IPS-18a (cell line): ENCODE results near the gene HRH2.
"Not testable (repeated sequence)": the region's sequence is repeated elsewhere in the genome, so short reads cannot be mapped to it uniquely, and the experiment has no call there.

ENCODE experiments used
- H3K27ac ChIP-seq: one replicate; pipeline ENCODE4 v1.5.1; 2013; ENCODE audit warnings: low read length
- H3K27me3 ChIP-seq: one replicate; pipeline ENCODE4 v1.6.1; 2013; ENCODE audit warnings: mild to moderate bottlenecking, low read length; ENCODE audit not compliant: control insufficient read depth, insufficient read depth
- H3K36me3 ChIP-seq: one replicate; pipeline ENCODE4 v1.6.1; 2013; ENCODE audit warnings: low read depth, low read length; ENCODE audit not compliant: control insufficient read depth
- H3K4me1 ChIP-seq: one replicate; pipeline ENCODE4 v1.6.1; 2013; ENCODE audit warnings: low read depth, low read length; ENCODE audit not compliant: control insufficient read depth
- H3K4me3 ChIP-seq: one replicate; pipeline ENCODE4 v1.5.1; 2013; ENCODE audit warnings: low read length
- H3K9ac ChIP-seq: one replicate; pipeline ENCODE4 v1.6.1; 2013; ENCODE audit warnings: mild to moderate bottlenecking, low read length, moderate library complexity
- H3K9me3 ChIP-seq: one replicate; pipeline ENCODE4 v1.6.1; 2013; ENCODE audit warnings: low read depth, low read length; ENCODE audit not compliant: control insufficient read depth

Gene HRH2

GRCh38 chr5:175711031-175711430 is 53.2 kb downstream of the HRH2 start:
- H3K36me3 ChIP-seq, result no peaks in the 10 kb centered on the region
- no peak overlapping the region for H3K9ac ChIP-seq
- no peaks in the 10 kb centered on the region for H3K9me3 ChIP-seq
- H3K27me3 ChIP-seq, result no peaks in the 10 kb centered on the region
- no peak overlapping the region for H3K4me3 ChIP-seq
- H3K27ac ChIP-seq, result no peak overlapping the region
- H3K4me1 ChIP-seq, result no peaks in the 10 kb centered on the region

DNA sequence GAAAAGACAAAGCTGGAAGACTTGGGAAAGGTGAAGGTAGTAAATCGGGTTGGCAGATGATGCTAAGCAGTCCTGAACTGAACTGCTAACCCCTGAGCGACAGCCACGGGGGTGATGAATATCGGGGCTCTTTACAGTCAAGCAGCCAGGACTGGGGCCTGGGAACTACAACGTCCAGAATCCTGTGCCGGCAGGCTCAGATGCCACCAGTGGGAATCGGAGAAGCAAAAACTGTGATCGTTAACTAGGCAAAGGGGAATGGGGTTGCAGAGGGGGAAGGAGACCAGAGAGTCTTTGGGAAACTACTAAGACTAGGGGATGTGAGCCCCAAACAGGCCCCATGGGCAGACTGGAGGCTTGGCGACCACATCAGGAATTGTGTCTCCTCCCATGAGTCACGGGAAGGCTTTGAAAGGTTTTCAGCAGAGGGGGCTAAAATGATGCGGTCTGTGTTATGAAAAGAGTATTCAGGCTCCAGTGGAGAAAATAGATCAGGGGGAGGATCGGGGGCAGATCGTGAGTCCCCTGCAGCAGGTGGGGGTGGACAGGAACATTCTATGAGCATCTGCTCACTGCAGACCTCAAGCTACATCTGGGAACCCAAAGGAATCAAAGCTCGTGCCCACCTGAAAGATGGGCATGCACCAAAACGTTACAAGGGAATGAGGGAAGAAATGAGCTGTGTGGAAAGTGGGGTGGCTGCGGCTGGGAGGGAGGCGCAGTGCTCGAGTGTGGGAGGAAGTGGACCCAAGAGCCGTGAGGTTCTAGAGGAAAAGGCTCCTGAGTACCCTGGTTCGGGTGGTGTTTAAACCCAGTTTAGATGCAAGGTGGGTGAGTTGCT is 53.8 kb downstream of the HRH2 start:
- H3K9me3 ChIP-seq, result no peaks in the 10 kb centered on the region
- no peaks in the 10 kb centered on the region for H3K4me1 ChIP-seq
- H3K36me3 ChIP-seq, result no peaks in the 10 kb centered on the region
- H3K4me3 ChIP-seq, result no peak overlapping the region
- no peak overlapping the region for H3K9ac ChIP-seq
- H3K27me3 ChIP-seq, result no peaks in the 10 kb centered on the region
- no peak overlapping the region for H3K27ac ChIP-seq

DNA sequence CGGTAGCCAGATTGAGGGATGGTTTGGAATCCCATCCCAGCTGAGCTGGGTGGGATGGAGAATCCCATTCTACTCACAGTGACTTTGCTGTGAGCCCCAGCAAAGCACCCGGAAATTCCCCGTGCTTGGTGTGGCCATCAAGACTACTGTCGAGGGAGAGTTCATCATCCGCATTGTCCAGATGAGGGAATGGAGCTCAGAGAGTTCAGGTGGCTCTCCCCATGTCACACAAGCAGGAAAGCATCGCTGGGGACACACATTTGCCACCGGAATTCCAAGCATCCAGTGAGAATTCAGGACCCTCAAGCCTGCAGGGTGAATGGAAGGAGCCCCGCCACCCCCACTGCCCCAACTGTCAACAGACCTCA is 54.4 kb downstream of the HRH2 start:
- Histone ChIP-seq H3K4me3 (no peak overlapping the region), H3K36me3 (no peaks in the 10 kb centered on the region), H3K27me3 (no peaks in the 10 kb centered on the region), H3K4me1 (no peaks in the 10 kb centered on the region), H3K27ac (no peak overlapping the region), H3K9me3 (no peaks in the 10 kb centered on the region), H3K9ac (no peak overlapping the region)

- H3K9ac ChIP-seq, result no peak overlapping the region
- H3K27me3 ChIP-seq, result no peaks in the 10 kb centered on the region
- no peaks in the 10 kb centered on the region for H3K4me1 ChIP-seq
- H3K36me3 ChIP-seq, result no peaks in the 10 kb centered on the region
- H3K27ac ChIP-seq, result no peak overlapping the region
- no peak overlapping the region for H3K4me3 ChIP-seq
- no peaks in the 10 kb centered on the region for H3K9me3 ChIP-seq
These were observed 54.8 kb downstream of the HRH2 start for GRCh38 chr5:175712681-175713085.

DNA sequence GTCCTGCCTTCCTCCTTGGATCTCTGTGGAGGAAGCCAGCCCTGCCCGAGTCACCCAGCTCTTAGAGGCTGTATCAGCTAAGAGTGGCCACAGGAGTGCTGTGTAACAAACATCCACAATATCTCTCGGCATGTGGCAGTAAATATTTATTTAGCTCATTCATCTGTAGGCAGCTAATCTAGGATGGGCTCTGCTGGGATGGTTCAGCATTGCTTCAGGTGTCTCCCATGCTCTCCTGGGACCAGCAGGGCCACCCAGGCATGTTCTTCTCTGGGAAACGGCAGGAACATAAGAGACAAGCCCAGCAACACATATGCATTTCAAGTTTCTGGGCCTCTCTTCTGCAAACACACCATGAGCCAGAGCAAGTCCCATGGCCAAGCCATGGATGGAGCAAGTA is 56.1 kb downstream of the HRH2 start:
- Histone ChIP-seq H3K27ac (no peak overlapping the region), H3K36me3 (no peaks in the 10 kb centered on the region), H3K9me3 (no peaks in the 10 kb centered on the region), H3K27me3 (no peaks in the 10 kb centered on the region), H3K4me3 (no peak overlapping the region), H3K9ac (no peak overlapping the region), H3K4me1 (no peaks in the 10 kb centered on the region)

- Histone ChIP-seq H3K9ac (no peak overlapping the region), H3K36me3 (no peaks in the 10 kb centered on the region), H3K9me3 (no peaks in the 10 kb centered on the region), H3K27me3 (no peaks in the 10 kb centered on the region), H3K27ac (no peak overlapping the region), H3K4me1 (no peaks in the 10 kb centered on the region), H3K4me3 (no peak overlapping the region)
These were observed 56.7 kb downstream of the HRH2 start for GRCh38 chr5:175714479-175715085.

DNA sequence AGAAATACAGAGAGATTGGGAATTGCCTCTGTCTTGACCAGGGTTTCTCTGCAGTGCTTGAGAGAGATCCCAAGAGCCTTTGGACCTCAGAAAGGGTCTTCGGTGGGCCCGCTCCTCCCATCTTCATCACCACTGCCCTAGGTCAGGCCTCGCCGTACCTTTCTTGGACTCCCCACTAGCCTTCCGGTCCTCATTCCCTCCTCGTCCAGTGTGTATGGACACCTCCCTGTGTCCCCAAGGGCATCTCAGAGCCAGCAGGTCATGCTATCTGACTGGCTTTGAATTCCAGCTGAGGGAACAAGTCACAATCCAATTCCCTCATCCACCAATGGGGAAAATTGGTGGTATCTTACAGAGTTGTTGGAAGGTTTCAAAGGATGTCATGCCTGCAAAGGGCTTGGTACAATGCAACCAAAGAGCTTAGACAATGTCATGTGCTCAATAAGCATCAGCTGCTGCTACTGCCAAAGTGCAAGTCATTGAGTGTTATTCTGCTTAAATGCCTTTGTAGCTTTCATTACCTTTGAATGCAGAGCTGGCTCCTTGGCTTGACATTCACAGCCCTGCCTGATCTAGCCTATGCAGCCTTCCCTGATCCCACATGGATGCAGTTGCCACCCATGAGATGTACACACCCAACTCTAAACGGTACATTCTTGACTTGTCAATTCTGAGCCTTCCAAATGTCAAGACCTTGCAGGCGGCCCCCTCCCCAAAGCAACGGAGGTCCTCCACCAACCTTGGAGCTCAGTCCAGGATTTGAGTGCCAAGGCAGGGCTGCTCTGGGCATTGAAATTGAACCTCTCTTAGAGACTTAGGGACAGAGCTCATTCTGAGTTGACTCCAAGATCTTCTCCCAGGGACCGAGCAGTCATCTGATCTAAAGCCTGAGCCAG is 58.0 kb downstream of the HRH2 start:
- no peak overlapping the region for H3K9ac ChIP-seq
- H3K4me3 ChIP-seq, result no peak overlapping the region
- H3K4me1 ChIP-seq, result no peaks in the 10 kb centered on the region
- no peaks in the 10 kb centered on the region for H3K27me3 ChIP-seq
- no peaks in the 10 kb centered on the region for H3K36me3 ChIP-seq
- H3K27ac ChIP-seq, result no peak overlapping the region
- no peaks in the 10 kb centered on the region for H3K9me3 ChIP-seq

- Histone ChIP-seq H3K9ac (no peak overlapping the region), H3K36me3 (no peaks in the 10 kb centered on the region), H3K27me3 (no peaks in the 10 kb centered on the region)
These were observed 60.0 kb downstream of the HRH2 start for GRCh38 chr5:175717837-175718236.

DNA sequence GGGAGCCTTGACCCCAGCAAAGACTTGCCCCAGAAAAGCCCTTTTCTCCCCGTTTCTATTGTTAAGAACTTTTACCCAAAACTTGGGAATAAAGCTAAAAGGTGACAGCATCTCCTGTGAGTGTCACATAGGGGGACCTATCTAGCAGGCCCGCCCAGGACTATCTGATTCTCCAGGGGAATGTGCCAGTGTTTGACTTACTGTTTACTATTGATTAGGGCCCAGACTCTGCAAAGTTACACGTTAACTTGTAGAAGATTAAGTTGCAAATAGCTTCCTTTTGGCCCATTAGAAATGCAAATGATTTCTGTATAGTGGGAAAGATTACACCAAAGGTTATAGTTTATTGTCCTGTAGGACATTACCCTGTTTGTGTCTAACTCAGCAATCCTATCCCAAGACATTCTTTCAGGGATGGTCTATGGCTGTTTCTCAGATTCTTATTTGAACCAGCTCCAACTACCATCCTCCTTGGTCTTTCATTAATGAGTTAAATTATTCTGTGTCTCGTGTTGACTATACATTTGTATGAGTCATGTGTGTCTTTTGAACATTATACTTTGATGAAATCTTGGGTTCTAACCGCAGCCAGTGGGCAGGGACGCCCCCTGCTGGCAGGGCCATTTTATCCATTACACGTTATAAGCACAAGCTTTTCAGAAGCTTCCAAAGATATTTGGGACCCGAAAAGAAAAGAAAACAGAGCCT is 60.7 kb downstream of the HRH2 start:
- no peak overlapping the region for H3K4me3 ChIP-seq
- H3K27me3 ChIP-seq, result no peaks in the 10 kb centered on the region
- no peak overlapping the region for H3K27ac ChIP-seq
- no peaks in the 10 kb centered on the region for H3K36me3 ChIP-seq
- no peak overlapping the region for H3K9ac ChIP-seq
- H3K9me3 ChIP-seq, result no peaks in the 10 kb centered on the region
- no peaks in the 10 kb centered on the region for H3K4me1 ChIP-seq

More at GRCh38 chr5:175717837-175718236, 60.0 kb downstream of the HRH2 start:
- Histone ChIP-seq H3K9me3 (no peaks in the 10 kb centered on the region), H3K27ac (no peak overlapping the region), H3K4me1 (no peaks in the 10 kb centered on the region), H3K4me3 (no peak overlapping the region)

- H3K4me3 ChIP-seq, H3K27me3 ChIP-seq, H3K27ac ChIP-seq, H3K4me1 ChIP-seq, H3K9me3 ChIP-seq, H3K9ac ChIP-seq, H3K36me3 ChIP-seq: not testable (repeated sequence)
These were observed 61.2 kb downstream of the HRH2 start for GRCh38 chr5:175719109-175719432.
